H1 (cell line): ENCODE results near the gene LYSMD3. TPM values are rescaled to one million over a fixed set of nuclear protein-coding genes. Genes with fewer than 3 reads are reported as not detected.

Experiments
- CTCF ChIA-PET: fragments of 300-600 bp; sonication (Branson Sonifier 250); formaldehyde crosslinking; loops from one replicate; lab custom pipeline; 2021; ENCODE audit not compliant: partially characterized antibody; lab: Charles Lee
- POLR2A ChIA-PET: fragments of 300-600 bp; sonication (Branson Sonifier 250); formaldehyde crosslinking; loops from one replicate; lab custom pipeline; 2021; ENCODE audit warnings: inconsistent platforms; ENCODE audit not compliant: partially characterized antibody; lab: Charles Lee
- DNase-seq, 2 experiments: peaks; one replicate each; pipeline versions ENCODE4 v3.0.0 to v3.0.0-alpha.2; 2010 to 2022; ENCODE audit warnings: low spot score in 2 of 2, low read depth in 1 of 2, mixed read lengths in 1 of 2
- FAIRE-seq: peaks from 2 replicates; lab custom pipeline; 2011; peaks lifted over from hg19 to GRCh38; lab: Jason Lieb, UNC
- H2AFZ ChIP-seq: 2 replicates; pipeline ENCODE4 v1.8.1; 2012; ENCODE audit warnings: low read length, inconsistent platforms
- H2AK5ac ChIP-seq: 2 replicates; pipeline ENCODE4 v1.6.1; 2013; ENCODE audit warnings: low read depth, low read length
- H2BK120ac ChIP-seq: replicated peaks from 2 replicates; pipeline ENCODE3; 2013; ENCODE audit warnings: low read depth, low read length, inconsistent platforms
- H2BK12ac ChIP-seq: 2 replicates; pipeline ENCODE4 v1.6.1; 2013; ENCODE audit warnings: low read depth, low read length
- H2BK15ac ChIP-seq: 2 replicates; pipeline ENCODE4 v1.6.1; 2013; ENCODE audit warnings: low read length
- H2BK20ac ChIP-seq: 2 replicates; pipeline ENCODE4 v1.6.1; 2013; ENCODE audit warnings: low read length
- H2BK5ac ChIP-seq: 2 replicates; pipeline ENCODE4 v1.6.1; 2013; ENCODE audit warnings: low read depth, low read length
- H3K14ac ChIP-seq: 2 replicates; pipeline ENCODE4 v1.6.1; 2013; ENCODE audit warnings: inconsistent platforms; ENCODE audit not compliant: insufficient read length
- H3K18ac ChIP-seq: 2 replicates; pipeline ENCODE4 v1.6.1; 2013; ENCODE audit warnings: low read length; ENCODE audit errors: extremely low read depth
- H3K23ac ChIP-seq: 2 replicates; pipeline ENCODE4 v1.6.1; 2013; ENCODE audit warnings: inconsistent platforms; ENCODE audit not compliant: insufficient read length
- H3K23me2 ChIP-seq: 2 replicates; pipeline ENCODE4 v1.6.1; 2013; ENCODE audit warnings: low read depth, low read length
- H3K27ac ChIP-seq: 2 replicates; pipeline ENCODE4 v1.6.1; 2011; ENCODE audit warnings: low read depth, low read length, inconsistent platforms
- H3K27me3 ChIP-seq, 4 experiments: replicated peaks in 1 of 4; 1 replicate in 1 of 4; 2 replicates in 3 of 4; pipeline versions ENCODE4 v1.6.1 to v1.8.1; 2011 to 2013; ENCODE audit warnings: low read length in 3 of 4, mild to moderate bottlenecking in 3 of 4, inconsistent platforms in 2 of 4, mixed read lengths in 2 of 4, moderate library complexity in 1 of 4; ENCODE audit not compliant: control insufficient read depth in 3 of 4, insufficient read depth in 3 of 4; ENCODE audit errors: extremely low read depth in 1 of 4
- H3K36me3 ChIP-seq, 4 experiments: 2 replicates each; pipeline versions ENCODE4 v1.6.1 to v1.8.1; 2011 to 2013; ENCODE audit warnings: mild to moderate bottlenecking in 4 of 4, low read length in 3 of 4, moderate library complexity in 2 of 4, control low read depth in 1 of 4, inconsistent platforms in 1 of 4; ENCODE audit not compliant: insufficient read depth in 4 of 4, control insufficient read depth in 2 of 4
- H3K4ac ChIP-seq: replicated peaks from 2 replicates; pipeline ENCODE3; 2013; ENCODE audit warnings: low read length, low read depth, mixed read lengths, inconsistent platforms; ENCODE audit not compliant: insufficient read length
- H3K4me1 ChIP-seq, 4 experiments: replicated peaks in 1 of 4; 1 replicate in 1 of 4; 2 replicates in 3 of 4; pipeline versions ENCODE4 v1.6.1 to v1.8.1; 2011 to 2013; ENCODE audit warnings: low read length in 3 of 4, inconsistent platforms in 2 of 4, mixed read lengths in 1 of 4; ENCODE audit not compliant: insufficient read depth in 4 of 4, control insufficient read depth in 3 of 4
- H3K4me2 ChIP-seq, 2 experiments: 2 replicates each; pipeline versions ENCODE4 v1.6.1 to v1.8.1; 2011 to 2013; ENCODE audit warnings: low read depth in 2 of 2, low read length in 2 of 2, control low read depth in 1 of 2, inconsistent platforms in 1 of 2, mild to moderate bottlenecking in 1 of 2; ENCODE audit not compliant: insufficient read depth in 1 of 2
- H3K4me3 ChIP-seq, 4 experiments: fragments of 200-600, 300-600 bp in 1 of 4; sonication (generic), shearing (Covaris generic), sonication (Bioruptor Twin) in 1 of 4; 2 replicates each; pipeline versions ENCODE4 v1.5.1 to v1.8.1; 2011 to 2016; ENCODE audit warnings: low read length in 4 of 4, low read depth in 3 of 4, control low read depth in 2 of 4, inconsistent platforms in 2 of 4, mild to moderate bottlenecking in 2 of 4, mixed read lengths in 1 of 4, moderate library complexity in 1 of 4; ENCODE audit not compliant: insufficient read depth in 2 of 4; ENCODE audit errors: extremely low read depth in 1 of 4
- H3K56ac ChIP-seq: replicated peaks from 2 replicates; pipeline ENCODE3; 2013; ENCODE audit warnings: low read depth, mild to moderate bottlenecking, mixed read lengths, low read length, inconsistent platforms; ENCODE audit not compliant: insufficient read length
- H3K79me1 ChIP-seq: 2 replicates; pipeline ENCODE4 v1.6.1; 2013; ENCODE audit warnings: low read depth, low read length, control low read depth
- H3K79me2 ChIP-seq, 2 experiments: 2 replicates each; pipeline versions ENCODE4 v1.6.1 to v1.8.1; 2012 to 2013; ENCODE audit warnings: low read length in 2 of 2, mild to moderate bottlenecking in 2 of 2, inconsistent platforms in 1 of 2; ENCODE audit not compliant: insufficient read depth in 2 of 2, control insufficient read depth in 1 of 2
- H3K9ac ChIP-seq, 4 experiments: replicated peaks in 1 of 4; 1 replicate in 1 of 4; 2 replicates in 3 of 4; pipeline versions ENCODE4 v1.6.1 to v1.8.1; 2011 to 2013; ENCODE audit warnings: low read depth in 3 of 4, low read length in 3 of 4, control low read depth in 2 of 4, mild to moderate bottlenecking in 2 of 4, moderate library complexity in 2 of 4, inconsistent platforms in 1 of 4; ENCODE audit errors: extremely low read depth in 1 of 4
- H3K9me3 ChIP-seq, 2 experiments: 2 replicates each; pipeline versions ENCODE4 v1.6.1 to v1.8.1; 2012 to 2013; ENCODE audit warnings: mild to moderate bottlenecking in 2 of 2, moderate library complexity in 2 of 2, control low read depth in 1 of 2, inconsistent platforms in 1 of 2, low read depth in 1 of 2, low read length in 1 of 2, mixed read lengths in 1 of 2; ENCODE audit not compliant: insufficient read depth in 2 of 2
- H4K20me1 ChIP-seq, 2 experiments: replicated peaks in 1 of 2; 2 replicates each; pipeline versions ENCODE3 to v1.8.1; 2011 to 2013; ENCODE audit warnings: inconsistent platforms in 2 of 2, low read length in 2 of 2, mild to moderate bottlenecking in 1 of 2; ENCODE audit not compliant: insufficient read depth in 2 of 2, control insufficient read depth in 1 of 2
- H4K5ac ChIP-seq: 2 replicates; pipeline ENCODE4 v1.6.1; 2013; ENCODE audit warnings: low read length, low read depth, mixed read lengths, inconsistent platforms; ENCODE audit not compliant: insufficient read length
- H4K8ac ChIP-seq: 2 replicates; pipeline ENCODE4 v1.8.0; 2013; ENCODE audit warnings: mild to moderate bottlenecking, moderate library complexity, low read length, inconsistent platforms; ENCODE audit not compliant: insufficient read depth; ENCODE audit errors: extremely low read depth
- H4K91ac ChIP-seq: replicated peaks from 2 replicates; pipeline ENCODE3; 2013; ENCODE audit warnings: low read length, mixed read lengths, inconsistent platforms; ENCODE audit not compliant: insufficient read length
- HDAC2 ChIP-seq, 2 experiments: fragments of 300-600 bp in 1 of 2; sonication (generic) in 1 of 2; IDR thresholded peaks; 2 replicates each; pipeline ENCODE4 v1.6.1; 2011 to 2012; ENCODE audit warnings: low read depth in 2 of 2, low read length in 2 of 2, mild to moderate bottlenecking in 2 of 2, moderate library complexity in 2 of 2, borderline replicate concordance in 1 of 2, inconsistent platforms in 1 of 2
- MAFK ChIP-seq: IDR thresholded peaks from 2 replicates; pipeline ENCODE4 v1.6.1; 2012; ENCODE audit warnings: low read depth, mild to moderate bottlenecking, improper control_type of control experiment, low read length
- POLR2A ChIP-seq, 2 experiments: IDR thresholded peaks; 1 replicate in 1 of 2; 2 replicates in 1 of 2; pipeline ENCODE4 v1.6.1; 2011; ENCODE audit warnings: low read depth in 2 of 2, low read length in 2 of 2, mild to moderate bottlenecking in 2 of 2; ENCODE audit errors: control extremely low read depth in 1 of 2
- POLR2AphosphoS5 ChIP-seq: IDR thresholded peaks from 2 replicates; pipeline ENCODE4 v1.6.1; 2011; ENCODE audit warnings: low read depth, low read length
- RAD21 ChIP-seq, 2 experiments: IDR thresholded peaks in 1 of 2; conservative IDR thresholded peaks in 1 of 2; 2 replicates each; pipeline ENCODE4 v1.6.1; 2011; ENCODE audit warnings: low read depth in 2 of 2, low read length in 2 of 2, improper control_type of control experiment in 1 of 2, inconsistent platforms in 1 of 2, mild to moderate bottlenecking in 1 of 2, moderate library complexity in 1 of 2
- USF2 ChIP-seq: IDR thresholded peaks from 2 replicates; pipeline ENCODE4 v1.6.1; 2011; ENCODE audit warnings: low read length, improper control_type of control experiment
- WGBS, 2 experiments: shearing (Covaris generic) in 1 of 2; methylation state at CpG; one replicate each; pipeline versions ENCODE4 v1.1.6 to v1.1.7; 2013 to 2015; ENCODE audit warnings: low lambda C conversion rate in 2 of 2, mixed read lengths in 2 of 2, inconsistent platforms in 1 of 2, low coverage in 1 of 2, missing lambda C conversion rate in 1 of 2; ENCODE audit not compliant: insufficient replicate concordance in 2 of 2, insufficient coverage in 1 of 2, insufficient read length in 1 of 2; ENCODE audit errors: extremely low coverage in 1 of 2, missing lambda C conversion rate in 1 of 2; 5-methylcytosine and 5-hydroxymethylcytosine counted together
- polyA plus RNA-seq, 7 experiments: library from polyadenylated mRNA; depleted of rRNA in 3 of 7; stranded (reverse) in 5 of 7; unstranded in 2 of 7; fragments of >200 nt in 5 of 7; fragments of 200-250 nt in 2 of 7; gene quantifications; 1 replicate in 5 of 7; 2 replicates in 1 of 7; 4 replicates in 1 of 7; pipeline versions ENCODE4 v1.2.1 to v1.2.3, GENCODE V29; 2011 to 2013; ENCODE audit warnings: missing spikeins in 2 of 7, mixed read lengths in 2 of 7
- total RNA-seq: library from RNA; stranded (reverse); fragmentation: NEBNext Ultra II Directional; extraction: Animal tissue kit (Norgen Biotek cat#: 25700); gene quantifications from 2 replicates; pipeline ENCODE4 v1.2.1, GENCODE V29; 2021

The LYSMD3 gene
- total and polyA plus RNA-seq, 2 of the 8 experiments (the other 6 are each of a cell fraction or from before 2014, with no cell fraction given), result 3.7 to 14.9 TPM

GRCh38 chr5:90519081-90519480 is 10.3 kb downstream of the LYSMD3 start:
- Histone ChIP-seq H4K5ac (no peak overlapping the region), H4K91ac (no peak overlapping the region), H2AK5ac (no peak overlapping the region), H2BK15ac (no peak overlapping the region), H3K4me3 (no peak overlapping the region), H3K27me3 (no peaks in the 10 kb centered on the region), H2BK120ac (no peak overlapping the region), H3K36me3 (peaks cover 0 to 31% (median 1%) of the 10 kb centered on the region in 4 experiments; a peak in 3 of 8 replicates), H3K56ac (no peak overlapping the region), H3K23ac (no peak overlapping the region), H3K9ac (no peak overlapping the region), H3K79me2 (no peaks in the 10 kb centered on the region), H3K4ac (no peak overlapping the region), H4K20me1 (peaks cover 0 to 2% of the 10 kb centered on the region in 2 experiments), H2BK12ac (no peak overlapping the region), H4K8ac (no peak overlapping the region), H2BK5ac (no peak overlapping the region), H3K23me2 (no peaks in the 10 kb centered on the region; the same call in 1 of the 2 replicates), H3K9me3 (no peaks in the 10 kb centered on the region), H3K4me1 (no peaks in the 10 kb centered on the region), H3K14ac (no peak overlapping the region), H3K79me1 (no peaks in the 10 kb centered on the region; the same call in 1 of the 2 replicates), H3K27ac (no peak overlapping the region), H3K18ac (no peak overlapping the region), H2BK20ac (no peak overlapping the region), H3K4me2 (no peak overlapping the region), H2AFZ (no peak overlapping the region)
- ChIA-PET CTCF (interaction anchor here (1.1 to 1.5 kb wide), 2 partner anchors 8 to 9 kb away, joined by 3 to 5 read pairs; no protein-coding TSS in a partner anchor), POLR2A (interaction anchor here (1.3 kb wide), 1 partner anchor 9 kb away, joined by 9 read pairs; no protein-coding TSS in a partner anchor)
- 92% methylated on average over 7 of the region's 7 CpGs; no CpG with 5 or more reads in 1 of the 2 experiments for WGBS, 2 experiments
- TF ChIP-seq USF2, result no peak
- no peak for TF ChIP-seq HDAC2 (IDR thresholded peaks at IDR 0.05; ENCODE audit: borderline replicate concordance in 1 of 2, low read depth in 2 of 2, low read length in 2 of 2)
- TF ChIP-seq RAD21 (IDR thresholded peaks at IDR 0.05 in 1 of 2, conservative IDR thresholded peaks at IDR 0.05 in 1 of 2; ENCODE audit: low read depth in 2 of 2, low read length in 2 of 2), result no peak
- no peak; the same call in 1 of the 2 replicates for TF ChIP-seq MAFK
- TF ChIP-seq POLR2A (IDR thresholded peaks at IDR 0.05; ENCODE audit: control extremely low read depth in 1 of 2, low read depth in 2 of 2, low read length in 2 of 2), result no peak
- TF ChIP-seq POLR2AphosphoS5, result no peak
- no peak for FAIRE-seq
- no peak for DNase-seq
